T-cell (primary cell): ENCODE data around the gene REN. TPM values are rescaled to one million over a fixed set of nuclear protein-coding genes. Genes with fewer than 3 reads are reported as not detected.

Experiments used
- ATAC-seq, 4 experiments: fragments of 200-7000 bp in 3 of 4; fragments of 150-1000 bp in 1 of 4; cut with Tn5 transposase; replicated peaks in 1 of 4; 1 replicate in 3 of 4; 2 replicates in 1 of 4; pipeline ENCODE4 v1.10.0; 2021; ENCODE audit warnings: moderate library complexity in 3 of 4, mild to moderate bottlenecking in 2 of 4, moderate number of reproducible peaks in 1 of 4
- CTCF ChIA-PET, 2 donors: fragments of 300-600 bp; sonication (Branson Sonifier 250); formaldehyde crosslinking; loops; one replicate each; lab custom pipeline; 2022; ENCODE audit warnings: antibody characterized with exemption in 2 of 2; lab: Charles Lee
- POLR2A ChIA-PET, 2 donors: fragments of 300-600 bp; sonication (Branson Sonifier 250); formaldehyde crosslinking; loops; one replicate each; lab custom pipeline; 2022; ENCODE audit warnings: antibody characterized with exemption in 2 of 2; lab: Charles Lee
- DNase-seq, 35 experiments: peaks; one replicate each; pipeline versions ENCODE4 v3.0.0 to v3.0.0-alpha.2; 2013 to 2023
- H3K27ac ChIP-seq: one replicate; pipeline ENCODE4 v1.5.1; 2013; ENCODE audit warnings: low read length
- H3K27me3 ChIP-seq, 2 experiments: replicated peaks in 1 of 2; 1 replicate in 1 of 2; 2 replicates in 1 of 2; pipeline versions ENCODE4 v1.6.1 to v1.7.0; 2013; ENCODE audit warnings: low read length in 1 of 2, mixed read lengths in 1 of 2; ENCODE audit not compliant: control insufficient read depth in 2 of 2, insufficient read depth in 2 of 2; ENCODE audit errors: extremely low read depth in 1 of 2
- H3K36me3 ChIP-seq, 2 donors: 1 replicate in 1 of 2; 2 replicates in 1 of 2; pipeline versions ENCODE4 v1.6.1 to v1.7.0; 2013; ENCODE audit warnings: low read length in 1 of 2; ENCODE audit not compliant: control insufficient read depth in 2 of 2, insufficient read depth in 1 of 2; ENCODE audit errors: extremely low read depth in 1 of 2
- H3K4me1 ChIP-seq, 2 experiments: 1 replicate in 1 of 2; 2 replicates in 1 of 2; pipeline versions ENCODE4 v1.6.1 to v1.7.0; 2013; ENCODE audit warnings: low read length in 2 of 2, mixed read lengths in 1 of 2; ENCODE audit not compliant: insufficient read depth in 2 of 2, control insufficient read depth in 1 of 2; ENCODE audit errors: extremely low read depth in 1 of 2
- H3K4me3 ChIP-seq, 2 donors: 1 replicate in 1 of 2; 2 replicates in 1 of 2; pipeline versions ENCODE4 v1.5.1 to v1.7.0; 2013; ENCODE audit warnings: mild to moderate bottlenecking in 2 of 2, low read length in 1 of 2, moderate library complexity in 1 of 2; ENCODE audit not compliant: control insufficient read depth in 1 of 2; ENCODE audit errors: extremely low read depth in 1 of 2
- H3K9me3 ChIP-seq: 2 replicates; pipeline ENCODE4 v1.7.0; 2013
- H3K27ac Mint-ChIP-seq, 2 donors: one replicate each; pipeline ENCODE4 v1.8.0; 2020 to 2021; ENCODE audit warnings: mild to moderate bottlenecking in 2 of 2, mixed read lengths in 2 of 2
- H3K27me3 Mint-ChIP-seq, 2 donors: one replicate each; pipeline ENCODE4 v1.8.0; 2021 to 2022; ENCODE audit warnings: mixed read lengths in 2 of 2
- H3K36me3 Mint-ChIP-seq: one replicate; pipeline ENCODE4 v1.8.0; 2021; ENCODE audit warnings: mixed read lengths
- H3K4me1 Mint-ChIP-seq, 3 donors: one replicate each; pipeline ENCODE4 v1.8.0; 2020 to 2022; ENCODE audit warnings: mixed read lengths in 3 of 3, mild to moderate bottlenecking in 1 of 3
- H3K4me3 Mint-ChIP-seq, 3 donors: one replicate each; pipeline ENCODE4 v1.8.0; 2020 to 2022; ENCODE audit warnings: mild to moderate bottlenecking in 3 of 3, mixed read lengths in 3 of 3, moderate library complexity in 3 of 3
- H3K9me3 Mint-ChIP-seq, 3 donors: one replicate each; pipeline ENCODE4 v1.8.0; 2020 to 2022; ENCODE audit warnings: mixed read lengths in 3 of 3
- WGBS: methylation state at CpG from one replicate; pipeline ENCODE4 v1.1.5; 2013; ENCODE audit warnings: missing lambda C conversion rate; ENCODE audit not compliant: insufficient coverage; 5-methylcytosine and 5-hydroxymethylcytosine counted together
- total RNA-seq, 35 experiments: library from RNA in 6 of 35; stranded (reverse) in 6 of 35; fragments of 120-200 nt in 1 of 35; gene quantifications; one replicate each; pipeline versions ENCODE4 v1.2.1 to v1.2.4 and lab custom pipeline; 2013 to 2026

REN gene
- total RNA-seq, 5 donors from 2014 or later (not counting 1 experiment from before 2014, with no cell fraction given) = not detected

- Mint-ChIP-seq H3K4me3 (peak overlapping the region; percentile 57 to 75 (median 64)), H3K9me3 (no peaks in the 10 kb centered on the region), H3K27ac (no peak overlapping the region), H3K4me1 (peaks cover 0 to 14% (median 8%) of the 10 kb centered on the region in 3 donors), H3K36me3 (no peaks in the 10 kb centered on the region), H3K27me3 (peaks cover 0 to 13% of the 10 kb centered on the region in 2 donors)
- ATAC-seq = peak in 1 of 4 experiments; percentile 3
- peak overlapping the region; percentile 29 to 55 for H3K4me3 ChIP-seq
- no peak overlapping the region for H3K27ac ChIP-seq
- H3K36me3 ChIP-seq = no peaks in the 10 kb centered on the region
- peaks cover 0 to 16% of the 10 kb centered on the region in 2 experiments for H3K4me1 ChIP-seq
- CTCF ChIA-PET = interaction anchor here in 1 of 2 donors (0.6 kb wide), 1 partner anchor 304 kb away, joined by 3 read pairs; no protein-coding TSS in a partner anchor
- peaks cover 0 to 45% of the 10 kb centered on the region in 2 experiments for H3K27me3 ChIP-seq
- peak in 4 of 35 experiments; percentile 5 to 13 (median 8) for DNase-seq
- 49% methylated on average over 17 of the region's 25 CpGs for WGBS
- POLR2A ChIA-PET = interaction anchor here in 1 of 2 donors (0.6 kb wide), 3 partner anchors 37 to 417 kb away, joined by 3 to 4 read pairs (median 3); no protein-coding TSS in a partner anchor
- no peaks in the 10 kb centered on the region for H3K9me3 ChIP-seq
These were observed 13.7 kb downstream of the REN start for GRCh38 chr1:204152310-204153044.

DNA sequence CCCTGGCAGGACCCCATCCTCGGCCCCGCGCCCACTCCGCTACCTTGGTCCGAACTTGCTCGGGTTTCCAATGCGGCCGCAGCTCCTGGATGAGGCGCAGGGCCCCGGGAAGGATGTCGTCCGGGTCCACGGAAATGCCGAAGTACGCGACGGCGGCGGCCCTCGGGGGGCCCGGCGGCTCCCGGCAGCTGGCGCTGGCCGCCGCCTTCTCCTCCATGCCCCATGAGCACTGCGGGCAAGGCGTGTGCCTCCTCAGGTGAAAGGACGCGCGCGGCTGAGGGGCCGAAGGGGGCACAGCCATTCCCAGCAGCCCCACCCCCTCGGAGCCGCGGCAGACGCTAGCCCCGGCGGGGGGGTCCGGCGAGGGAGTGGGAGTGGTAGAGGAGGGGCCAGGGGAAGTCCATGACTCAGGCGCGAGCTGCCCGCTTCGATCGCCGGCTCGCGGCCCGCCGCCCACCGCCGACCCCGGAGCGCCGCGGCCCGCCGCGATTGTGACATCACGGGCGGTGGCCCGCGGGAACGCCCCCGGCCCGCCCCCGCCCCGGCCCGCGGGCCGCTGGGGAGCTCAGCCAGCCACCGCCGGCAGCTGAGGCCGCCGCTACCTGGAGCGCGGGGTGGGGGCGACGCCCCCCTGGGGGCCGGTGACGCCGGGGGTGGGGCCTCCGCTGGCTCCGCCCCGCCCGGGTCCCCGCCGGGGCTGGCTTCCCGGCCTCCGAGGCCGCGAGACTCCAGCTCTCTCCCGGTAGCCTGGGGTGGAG lies 14.4 kb downstream of the REN start, which contains the start of gene ETNK2:
ETNK2 (minus strand) TSS at position 493 of the 758 bp plus-strand sequence; CDS start at position 301, 192 bp downstream.
- Mint-ChIP-seq H3K4me1 (peaks cover 0 to 14% (median 8%) of the 10 kb centered on the region in 3 donors), H3K27ac (no peak within 1 kb of the TSS), H3K36me3 (no peaks in the 10 kb centered on the region), H3K4me3 (peak within 1 kb of the TSS; percentile 75 to 78 (median 77)), H3K9me3 (no peaks in the 10 kb centered on the region), H3K27me3 (peaks cover 0 to 11% of the 10 kb centered on the region in 2 donors)
- peak within 1 kb of the TSS; percentile 59 to 66 for H3K4me3 ChIP-seq
- WGBS = under 1% methylated on average over 75 of the region's 94 CpGs
- H3K27ac ChIP-seq = no peak within 1 kb of the TSS
- H3K27me3 ChIP-seq = peaks cover 0 to 44% of the 10 kb centered on the region in 2 experiments
- CTCF ChIA-PET = interaction anchor here (0.6 to 1.2 kb wide), 2 partner anchors 303 to 655 kb away, joined by 3 read pairs; no protein-coding TSS in a partner anchor
- H3K4me1 ChIP-seq = peaks cover 0 to 16% of the 10 kb centered on the region in 2 experiments
- DNase-seq = peak in 34 of 35 experiments; percentile 15 to 74 (median 46)
- no peaks in the 10 kb centered on the region for H3K9me3 ChIP-seq
- peak; percentile 78 to 89 (median 80) for ATAC-seq
- H3K36me3 ChIP-seq = no peaks in the 10 kb centered on the region
- POLR2A ChIA-PET = interaction anchor here (0.6 kb wide), 4 partner anchors 38 to 417 kb away, joined by 3 to 4 read pairs (median 3); no protein-coding TSS in a partner anchor

GRCh38 chr1:204150702-204151551 lies 15.2 kb downstream of the REN start:
- no peaks in the 10 kb centered on the region for H3K36me3 Mint-ChIP-seq
- POLR2A ChIA-PET = interaction anchor here in 1 of 2 donors (0.5 kb wide), 1 partner anchor 21 kb away, joined by 3 read pairs; no protein-coding TSS in a partner anchor
- peak; percentile 12 to 28 (median 21) for ATAC-seq

DNA sequence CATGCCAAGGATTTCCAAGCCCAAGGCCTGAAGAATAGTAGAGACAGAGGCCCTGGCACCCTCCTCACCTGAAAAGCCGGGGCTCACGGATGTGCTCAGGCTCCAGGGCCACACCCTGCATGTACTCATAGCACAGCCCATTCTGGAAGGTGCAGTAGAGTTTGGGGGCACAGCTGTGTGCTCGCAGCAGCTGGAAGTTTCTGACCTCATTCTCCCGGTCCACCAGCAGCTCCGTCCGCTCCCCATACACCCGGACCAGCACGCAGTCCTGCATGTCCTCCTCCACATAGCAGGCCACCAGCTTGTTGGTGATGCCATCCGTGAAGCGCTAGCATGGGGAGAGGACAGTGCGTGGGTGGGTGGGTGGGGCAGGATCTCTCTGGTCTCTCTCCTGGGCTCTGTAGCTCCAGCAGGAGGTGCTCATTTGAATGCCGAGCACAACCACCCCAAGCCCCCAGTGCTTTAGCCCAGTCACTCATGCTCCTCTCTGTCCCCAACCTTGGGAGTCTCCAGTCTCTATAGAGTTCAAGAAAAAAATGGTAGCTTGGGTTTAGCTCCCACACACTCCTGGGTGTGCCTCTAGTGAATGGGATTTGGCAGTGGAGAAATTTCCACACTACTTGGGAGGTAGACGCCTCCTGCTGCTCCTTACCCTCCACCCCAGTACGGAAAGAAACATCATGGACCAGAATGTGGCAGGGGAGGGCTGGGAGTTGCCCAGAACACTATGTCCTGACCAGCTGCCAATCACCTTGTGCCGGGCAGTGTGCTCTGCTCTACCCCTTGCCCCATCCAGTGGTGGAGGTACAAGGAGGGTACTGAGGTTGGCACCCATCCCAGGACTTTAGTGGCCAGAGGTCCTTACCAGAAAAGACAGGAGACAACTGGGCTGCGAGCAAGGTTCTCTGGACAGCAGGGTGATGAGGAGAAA lies 16.2 kb downstream of the REN start:
- H3K4me3 Mint-ChIP-seq = peak overlapping the region; percentile 74 to 78 (median 77)
- no peaks in the 10 kb centered on the region for H3K36me3 Mint-ChIP-seq
- no peak overlapping the region for H3K27ac ChIP-seq
- no peaks in the 10 kb centered on the region for H3K36me3 ChIP-seq
- WGBS = 92% methylated on average over 2 of the region's 16 CpGs
- H3K9me3 ChIP-seq = no peaks in the 10 kb centered on the region
- peak overlapping the region; percentile 28 to 74 for H3K27ac Mint-ChIP-seq
- peaks cover 0 to 16% of the 10 kb centered on the region in 2 experiments for H3K4me1 ChIP-seq
- no peaks in the 10 kb centered on the region for H3K9me3 Mint-ChIP-seq
- peaks cover 0 to 9% of the 10 kb centered on the region in 2 donors for H3K27me3 Mint-ChIP-seq
- ChIA-PET POLR2A (no interaction called here), CTCF (no interaction called here)
- DNase-seq = no peak
- H3K4me3 ChIP-seq = no peak overlapping the region
- H3K4me1 Mint-ChIP-seq = peaks cover 0 to 14% (median 8%) of the 10 kb centered on the region in 3 donors
- ATAC-seq = no peak
- H3K27me3 ChIP-seq = peaks cover 0 to 35% of the 10 kb centered on the region in 2 experiments

More at GRCh38 chr1:204150702-204151551, 15.2 kb downstream of the REN start:
- peak in 10 of 35 experiments; percentile 4 to 41 (median 16) for DNase-seq
- CTCF ChIA-PET = interaction anchor here in 1 of 2 donors (1.2 kb wide), 1 partner anchor 656 kb away, joined by 3 read pairs; no protein-coding TSS in a partner anchor
- Histone ChIP-seq H3K4me3 (peak overlapping the region; percentile 59 to 66), H3K27me3 (peaks cover 0 to 38% of the 10 kb centered on the region in 2 experiments), H3K27ac (no peak overlapping the region), H3K36me3 (no peaks in the 10 kb centered on the region), H3K9me3 (no peaks in the 10 kb centered on the region), H3K4me1 (peaks cover 0 to 16% of the 10 kb centered on the region in 2 experiments)
- H3K4me1 Mint-ChIP-seq = peaks cover 0 to 14% (median 8%) of the 10 kb centered on the region in 3 donors
- peaks cover 0 to 9% of the 10 kb centered on the region in 2 donors for H3K27me3 Mint-ChIP-seq
- H3K27ac Mint-ChIP-seq = no peak overlapping the region
- no peaks in the 10 kb centered on the region for H3K9me3 Mint-ChIP-seq
- 71% methylated on average over 19 of the region's 33 CpGs for WGBS
- peak overlapping the region; percentile 74 to 78 (median 77) for H3K4me3 Mint-ChIP-seq

DNA sequence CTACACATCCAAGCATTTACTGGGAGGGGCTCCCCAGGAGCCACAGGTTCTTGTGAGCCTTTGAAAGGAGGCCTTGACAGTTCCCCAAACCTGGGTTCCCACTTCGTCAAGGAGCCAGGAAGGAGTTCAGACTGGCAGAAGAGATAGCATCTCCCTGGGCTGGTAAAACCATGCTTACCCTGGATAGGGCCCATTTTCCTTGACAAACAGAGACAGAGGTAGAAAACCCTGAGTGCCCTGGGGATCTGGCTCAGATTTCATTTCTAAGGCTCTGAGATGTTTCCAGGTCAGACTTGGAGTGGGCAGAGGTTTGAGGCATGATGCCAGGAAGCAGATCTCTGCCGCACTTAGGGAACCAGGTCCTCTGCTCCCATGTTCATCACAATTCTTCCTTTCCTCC lies 17.0 kb downstream of the REN start:
- ChIA-PET CTCF (no interaction called here), POLR2A (no interaction called here)
- peaks cover 0 to 27% of the 10 kb centered on the region in 2 experiments for H3K27me3 ChIP-seq
- no peak overlapping the region for H3K27ac ChIP-seq
- no peaks in the 10 kb centered on the region for H3K9me3 Mint-ChIP-seq
- peaks cover 0 to 9% of the 10 kb centered on the region in 2 donors for H3K27me3 Mint-ChIP-seq
- H3K4me1 ChIP-seq = peaks cover 0 to 16% of the 10 kb centered on the region in 2 experiments
- no peaks in the 10 kb centered on the region for H3K9me3 ChIP-seq
- 70% methylated on average over 2 of the region's 2 CpGs for WGBS
- H3K4me1 Mint-ChIP-seq = peaks cover 0 to 14% (median 8%) of the 10 kb centered on the region in 3 donors
- H3K36me3 ChIP-seq = no peaks in the 10 kb centered on the region
- H3K4me3 ChIP-seq = no peak overlapping the region
- ATAC-seq = no peak
- DNase-seq = no peak
- no peaks in the 10 kb centered on the region for H3K36me3 Mint-ChIP-seq
- H3K27ac Mint-ChIP-seq = no peak overlapping the region
- peak overlapping the region in 1 of 3 donors; percentile 6 for H3K4me3 Mint-ChIP-seq
